Body of pancreas (tissue), 4 donors: Measurements from ENCODE around the gene FAF2. TPM values are rescaled to one million over a fixed set of nuclear protein-coding genes. Genes with fewer than 3 reads are reported as not detected.

ENCODE experiments used
- ATAC-seq: fragments of 150-250 bp; one replicate; pipeline ENCODE4 v1.9.1; 2016
- DNase-seq, 4 donors: peaks; one replicate each; pipeline ENCODE4 v3.0.0-alpha.2; 2019
- H3K27ac ChIP-seq, 4 donors: fragments of 200-600 bp; sonication (generic); 1 replicate in 3 of 4; 2 replicates in 1 of 4; pipeline versions ENCODE4 v1.5.1 to v1.6.1; 2016 to 2019; ENCODE audit warnings: mild to moderate bottlenecking in 1 of 4, mixed read lengths in 1 of 4, moderate library complexity in 1 of 4
- H3K27me3 ChIP-seq, 2 donors: fragments of 200-600 bp; sonication (generic); one replicate each; pipeline ENCODE4 v1.6.0; 2016; ENCODE audit warnings: mild to moderate bottlenecking in 1 of 2
- H3K36me3 ChIP-seq, 2 donors: fragments of 200-600 bp; sonication (generic); replicated peaks in 1 of 2; 2 replicates each; pipeline ENCODE4 v1.5.1; 2016; ENCODE audit warnings: low read depth in 2 of 2; ENCODE audit not compliant: insufficient read depth in 1 of 2
- H3K4me1 ChIP-seq: fragments of 200-600 bp; sonication (generic); one replicate; pipeline ENCODE4 v1.6.0; 2016
- H3K4me3 ChIP-seq, 2 donors: fragments of 200-600 bp; sonication (generic); 1 replicate in 1 of 2; 2 replicates in 1 of 2; pipeline ENCODE4 v1.5.1; 2016 to 2019
- H3K9me3 ChIP-seq, 3 donors: fragments of 200-600 bp; sonication (generic); 1 replicate in 2 of 3; 2 replicates in 1 of 3; pipeline ENCODE4 v1.5.1; 2016
- CTCF ChIP-seq, 7 experiments: fragments of 450-650 bp in 4 of 7; fragments of 200-600 bp in 3 of 7; sonication (generic) in 3 of 7; IDR thresholded peaks; one replicate each; pipeline ENCODE4 v1.5.1; 2016 to 2019; ENCODE audit warnings: antibody characterized with exemption in 7 of 7
- POLR2A ChIP-seq, 3 donors: fragments of 450-650 bp; IDR thresholded peaks; one replicate each; pipeline ENCODE4 v1.6.1; 2016; ENCODE audit warnings: antibody characterized with exemption in 3 of 3, mild to moderate bottlenecking in 2 of 3
- WGBS, 2 donors: methylation state at CpG; one replicate each; pipeline ENCODE4 v1.1.5; 2017; 5-methylcytosine and 5-hydroxymethylcytosine counted together
- intact Hi-C: fragments of 100-400 bp; cut with DNase I; formaldehyde crosslinking; loops from one replicate; pipeline ENCODE4 v1.15.1; 2023
- total RNA-seq, 2 donors: library from RNA; depleted of rRNA; stranded (reverse); fragments of >200 nt; gene quantifications; one replicate each; pipeline ENCODE4 v1.1.0, GENCODE V29; 2016

Gene FAF2
- total RNA-seq, 2 donors from 2014 or later = 15.8 to 44.2 TPM

- Histone ChIP-seq H3K4me1 (peaks cover 55% of the 10 kb centered on the region), H3K36me3 (peaks cover 2 to 16% of the 10 kb centered on the region in 2 donors), H3K27me3 (no peaks in the 10 kb centered on the region), H3K9me3 (no peaks in the 10 kb centered on the region), H3K27ac (peak overlapping the region; percentile 83 to 98 (median 90)), H3K4me3 (no peak overlapping the region)
- ATAC-seq = no peak
- TF ChIP-seq CTCF (IDR thresholded peaks at IDR 0.05) (no peak), POLR2A (IDR thresholded peaks at IDR 0.05) (no peak)
- DNase-seq = peak in 3 of 4 donors; percentile 32 to 54 (median 45)
- WGBS, 2 donors = 10 to 32% methylated on average over 2 to 4 of the region's 4 CpGs
- intact Hi-C loops = no loop called here
Measured at GRCh38 chr5:176534640-176535039, 86.5 kb downstream of the FAF2 start.

- peaks cover 0 to 14% of the 10 kb centered on the region in 2 donors for H3K36me3 ChIP-seq
- DNase-seq = peak in 1 of 4 donors; percentile 54
- peaks cover 55% of the 10 kb centered on the region for H3K4me1 ChIP-seq
- 54% methylated on average over 9 to 11 of the region's 11 CpGs for WGBS, 2 donors
- TF ChIP-seq POLR2A (IDR thresholded peaks at IDR 0.05) (peak in 1 of 3 donors; percentile 62), CTCF (IDR thresholded peaks at IDR 0.05) (no peak)
- no peak for ATAC-seq
- H3K4me3 ChIP-seq = no peak overlapping the region
- H3K9me3 ChIP-seq = no peaks in the 10 kb centered on the region
- no peaks in the 10 kb centered on the region for H3K27me3 ChIP-seq
- intact Hi-C loops = no loop called here
- peak overlapping the region; percentile 83 to 98 (median 90) for H3K27ac ChIP-seq
Measured at GRCh38 chr5:176535101-176535663, 87.0 kb downstream of the FAF2 start.

DNA sequence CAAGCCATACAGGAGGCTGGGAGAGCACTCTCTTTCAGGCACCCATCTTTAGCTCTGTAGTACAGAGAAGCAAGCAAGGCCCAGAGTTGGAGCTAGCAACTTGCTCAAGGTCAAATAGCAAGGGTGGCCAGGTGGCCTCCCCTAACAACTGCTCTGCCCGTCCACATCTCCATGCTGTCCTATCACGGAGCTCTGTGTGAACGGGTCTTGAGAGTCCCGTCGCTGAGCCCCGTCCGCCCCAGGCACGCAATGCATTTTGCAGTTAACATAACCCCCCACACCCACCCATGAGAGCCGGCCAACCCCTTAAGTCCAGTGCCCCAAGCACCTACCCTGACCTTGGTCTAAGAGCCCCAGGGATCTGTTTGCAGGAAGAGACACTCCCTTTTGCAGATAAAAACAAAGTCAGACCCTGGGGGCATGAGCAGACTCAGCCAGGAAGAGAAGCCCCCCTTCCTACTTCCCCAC is 87.5 kb downstream of the FAF2 start:
- H3K36me3 ChIP-seq = peaks cover 0 to 10% of the 10 kb centered on the region in 2 donors
- no peak for ATAC-seq
- TF ChIP-seq POLR2A (IDR thresholded peaks at IDR 0.05) = no peak
- TF ChIP-seq CTCF (IDR thresholded peaks at IDR 0.05) = no peak
- intact Hi-C loops = no loop called here
- H3K27me3 ChIP-seq = no peaks in the 10 kb centered on the region
- peak in 2 of 4 donors; percentile 31 to 48 for DNase-seq
- WGBS, 2 donors = 2% methylated on average over 9 of the region's 9 CpGs; no CpG with 5 or more reads in 1 of the 2 donors
- H3K4me3 ChIP-seq = peak overlapping the region in 1 of 2 donors; percentile 66
- no peaks in the 10 kb centered on the region for H3K9me3 ChIP-seq
- H3K4me1 ChIP-seq = peaks cover 55% of the 10 kb centered on the region
- H3K27ac ChIP-seq = peak overlapping the region; percentile 83 to 98 (median 90)

DNA sequence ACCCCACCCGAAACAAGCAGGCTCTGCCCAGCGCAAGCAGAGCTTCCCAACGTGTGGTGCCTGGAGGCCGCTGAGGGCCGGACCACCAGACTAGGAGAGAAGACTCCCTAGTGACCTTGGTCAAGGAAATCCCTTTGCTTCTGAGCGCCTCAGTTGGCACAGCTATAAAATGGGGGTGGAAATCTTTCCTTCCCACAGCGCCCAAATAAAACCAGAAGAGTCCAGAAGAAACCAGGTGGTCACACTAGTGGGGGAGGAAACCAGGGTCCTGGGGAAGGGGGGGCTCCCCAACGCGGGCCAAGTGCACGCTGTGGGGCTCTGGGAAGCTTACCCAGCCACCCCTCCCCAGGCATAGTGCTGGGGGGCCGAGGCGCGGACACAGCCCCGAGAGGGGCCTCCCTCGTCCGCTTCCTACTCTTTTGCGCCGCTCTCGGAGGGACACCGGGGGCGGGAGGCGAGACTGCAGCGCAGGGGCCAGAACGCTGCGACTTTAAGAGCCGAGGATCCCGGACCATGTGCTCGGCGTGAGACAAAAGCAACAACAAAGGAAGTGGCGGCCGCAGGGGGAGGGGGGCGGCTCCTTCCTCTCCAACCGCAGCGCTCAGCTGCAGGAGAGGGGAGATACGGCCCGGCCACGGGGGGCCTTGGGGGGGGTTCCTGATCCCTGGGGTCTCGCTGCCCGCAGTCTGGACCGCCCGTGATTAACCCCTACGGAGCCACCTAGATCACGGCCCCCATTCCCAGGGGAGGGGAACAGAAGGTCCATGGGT is 88.1 kb downstream of the FAF2 start:
- DNase-seq = peak; percentile 74 to 85 (median 78)
- H3K27me3 ChIP-seq = no peaks in the 10 kb centered on the region
- H3K27ac ChIP-seq = peak overlapping the region; percentile 83 to 98 (median 90)
- peaks cover 54% of the 10 kb centered on the region for H3K4me1 ChIP-seq
- H3K36me3 ChIP-seq = peaks cover 0 to 4% of the 10 kb centered on the region in 2 donors
- peak overlapping the region; percentile 66 to 86 for H3K4me3 ChIP-seq
- ATAC-seq = peak; percentile 18
- no peaks in the 10 kb centered on the region for H3K9me3 ChIP-seq
- intact Hi-C loops = no loop called here
- WGBS, 2 donors = 1 to 2% methylated on average over 25 to 34 of the region's 43 CpGs
- TF ChIP-seq CTCF (IDR thresholded peaks at IDR 0.05) (no peak), POLR2A (IDR thresholded peaks at IDR 0.05) (no peak)
